PFSK-1 (cell line): ENCODE measurements around the gene CMIP.

Experiments used
- POLR2AphosphoS5 ChIP-seq: IDR thresholded peaks from 2 replicates; pipeline ENCODE4 v1.6.1; 2012; ENCODE audit warnings: low read depth, mild to moderate bottlenecking, control low read depth, low read length, moderate library complexity
- REST ChIP-seq, 2 experiments: IDR thresholded peaks; 2 replicates each; pipeline versions ENCODE4 v1.6.1 to v1.8.0; 2011 to 2012; ENCODE audit warnings: low read depth in 2 of 2, low read length in 2 of 2, control low read depth in 1 of 2, inconsistent platforms in 1 of 2, mild to moderate bottlenecking in 1 of 2, moderate library complexity in 1 of 2; ENCODE audit not compliant: insufficient read depth in 1 of 2
- SIN3A ChIP-seq: IDR thresholded peaks from 2 replicates; pipeline ENCODE4 v1.6.1; 2012; ENCODE audit warnings: mild to moderate bottlenecking, low read length, moderate library complexity, borderline replicate concordance; ENCODE audit not compliant: insufficient read depth
- TAF1 ChIP-seq: IDR thresholded peaks from 2 replicates; pipeline ENCODE4 v1.6.1; 2012; ENCODE audit warnings: low read length, control low read depth, borderline replicate concordance; ENCODE audit not compliant: insufficient read depth

GRCh38 chr16:81754858-81755257, 310.2 kb downstream of the CMIP start:
- no peak for TF ChIP-seq POLR2AphosphoS5
- TF ChIP-seq REST (IDR thresholded peaks at IDR 0.05; ENCODE audit: insufficient read depth in 1 of 2, low read depth in 2 of 2, low read length in 2 of 2), result no peak
- no peak for TF ChIP-seq TAF1
- TF ChIP-seq SIN3A, result no peak
